Heart left ventricle (tissue), 16 donors: ENCODE results near the gene MAFG. TPM values are rescaled to one million over a fixed set of nuclear protein-coding genes. Genes with fewer than 3 reads are reported as not detected.

Experiments
- ATAC-seq, 4 donors: fragments of 200-7000 bp; cut with Tn5 transposase; one replicate each; pipeline ENCODE4 v1.9.1; 2020 to 2022; ENCODE audit warnings: moderate library complexity in 4 of 4, mild to moderate bottlenecking in 3 of 4, moderate number of reproducible peaks in 1 of 4
- DNase-seq, 5 donors: peaks; one replicate each; pipeline ENCODE4 v3.0.0-alpha.2; 2020
- H3K27ac ChIP-seq, 12 donors: fragments of 200-600 bp; sonication (generic) in 4 of 12; one replicate each; pipeline versions ENCODE4 v1.5.0 to v1.8.0; 2016 to 2022; ENCODE audit warnings: mild to moderate bottlenecking in 2 of 12
- H3K27me3 ChIP-seq, 9 donors: fragments of 200-600 bp; sonication (generic) in 2 of 9; one replicate each; pipeline versions ENCODE4 v1.5.1 to v1.8.0; 2016 to 2022; ENCODE audit warnings: mild to moderate bottlenecking in 3 of 9
- H3K36me3 ChIP-seq, 9 donors: fragments of 200-600 bp; sonication (generic) in 2 of 9; one replicate each; pipeline versions ENCODE4 v1.5.0 to v1.8.0; 2018 to 2022; ENCODE audit warnings: mild to moderate bottlenecking in 2 of 9
- H3K4me1 ChIP-seq, 12 donors: fragments of 200-600 bp; sonication (generic) in 4 of 12; one replicate each; pipeline versions ENCODE4 v1.5.0 to v1.8.0; 2016 to 2022; ENCODE audit warnings: mild to moderate bottlenecking in 3 of 12
- H3K4me3 ChIP-seq, 12 donors: fragments of 200-600 bp; sonication (generic) in 4 of 12; one replicate each; pipeline versions ENCODE4 v1.5.0 to v1.8.0; 2017 to 2022; ENCODE audit warnings: mild to moderate bottlenecking in 9 of 12, moderate library complexity in 4 of 12
- H3K9me3 ChIP-seq, 12 donors: fragments of 200-600 bp; sonication (generic) in 4 of 12; one replicate each; pipeline versions ENCODE4 v1.5.0 to v1.8.0; 2016 to 2022; ENCODE audit warnings: mild to moderate bottlenecking in 1 of 12
- CTCF ChIP-seq, 12 donors: fragments of 200-600 bp; sonication (generic) in 4 of 12; IDR thresholded peaks; one replicate each; pipeline versions ENCODE4 v1.5.0 to v1.8.0; 2018 to 2022; ENCODE audit warnings: antibody characterized with exemption in 12 of 12, mild to moderate bottlenecking in 5 of 12
- POLR2A ChIP-seq, 2 donors: fragments of 450-650 bp; IDR thresholded peaks; one replicate each; pipeline ENCODE4 v1.6.1; 2017; ENCODE audit warnings: antibody characterized with exemption in 2 of 2, mild to moderate bottlenecking in 2 of 2, moderate library complexity in 2 of 2
- WGBS, 4 donors: extraction: QIAGEN DNeasy Blood & Tissue Kit in 2 of 4; methylation state at CpG; one replicate each; pipeline versions ENCODE4 v1.1.5 to v1.1.7; 2013 to 2018; 5-methylcytosine and 5-hydroxymethylcytosine counted together
- intact Hi-C, 10 donors: fragments of 100-400 bp; cut with DNase I; formaldehyde crosslinking; loops; one replicate each; pipeline versions ENCODE4 v1.11.1 to v1.14.2; 2022
- polyA plus RNA-seq, 2 donors: library from polyadenylated mRNA; stranded (reverse); fragments of 200-250 nt; gene quantifications; one replicate each; pipeline ENCODE4 v1.2.3, GENCODE V29; 2013
- total RNA-seq, 9 donors: library from RNA; depleted of rRNA in 2 of 9; stranded (reverse); fragments of >200 nt in 2 of 9; fragmentation: NEBNext Ultra II Directional in 3 of 9; extraction: Animal tissue kit (Norgen Biotek cat#: 25700) in 3 of 9; gene quantifications; one replicate each; pipeline versions ENCODE4 v1.1.0 to v1.2.4, GENCODE V29; 2016 to 2023
- donor health status: ischemic (EF 13 %, LVEDD 7.1; RV severe dilation, severe dysfunction).
- donor health status: healthy with polysubstance abuse.
- donor health status: DM: no; HTN: yes; CAD: no.
- donor health status: DM: no; HTN: no; CAD: no.
- donor health status: ischemic (EF 25% LVEDD 6.9; RV normal size, moderate dysfunction).
- donor health status: ischemic (EF 25% LVEDD 5.7; RV mildly dilated, moderate dysfunction).
- donor health status: healthy.
- donor health status: DM: yes; HTN: yes; CAD: no.
- donor health status: ischemic (EF 35%, LVEDD 5.7; RV mildly dilated, moderate dysfunction).
- donor health status: nonischemic (EF 11% LVEDD 7.7; RV severe dilation, severe dysfunction).
- donor health status: DM: yes; HTN: yes; CAD: no.
- donor health status: PGD.
- donor health status: ischemic (EF 29% LVEDD 5.4; RV normal size, mild dysfunction).
- donor health status: nonischemic (EF 23%, LVEDD 6.1; RV moderate dilation, normal function).

Gene MAFG
- total and polyA plus RNA-seq, 11 donors = 10.2 to 30.5 (median 18.0) TPM

DNA sequence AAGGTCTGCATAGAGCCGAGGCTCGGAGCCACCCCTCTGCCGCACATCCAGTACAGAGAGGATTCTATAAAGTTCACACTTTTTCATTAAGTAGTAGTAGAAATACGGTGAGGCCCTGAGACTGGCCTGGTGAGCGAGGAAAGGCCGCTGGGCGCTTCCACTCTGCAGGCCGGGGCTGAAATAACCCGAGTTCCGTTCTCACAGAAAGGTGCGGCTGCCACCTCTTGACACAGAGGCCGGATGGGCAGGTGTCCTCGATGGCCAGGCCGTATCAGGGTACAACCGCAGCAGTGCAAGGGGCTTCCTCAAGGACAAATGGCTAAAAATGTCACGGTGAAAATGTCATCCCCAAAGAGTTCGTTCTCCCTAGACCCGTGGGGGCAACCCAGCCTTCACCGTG, 15.6 kb downstream of the MAFG start:
- peak overlapping the region in 5 of 12 donors; percentile 6 to 83 (median 62) for H3K27ac ChIP-seq
- peak overlapping the region in 7 of 12 donors; percentile 15 to 98 (median 31) for H3K4me3 ChIP-seq
- DNase-seq (no peak), ATAC-seq (no peak)
- H3K4me1 ChIP-seq = peaks cover 5 to 37% (median 23%) of the 10 kb centered on the region in 12 donors
- H3K9me3 ChIP-seq = no peaks in the 10 kb centered on the region
- no peak for TF ChIP-seq POLR2A (IDR thresholded peaks at IDR 0.05)
- TF ChIP-seq CTCF (IDR thresholded peaks at IDR 0.05) = no peak
- peaks cover 0 to 62% (median 38%) of the 10 kb centered on the region in 9 donors for H3K36me3 ChIP-seq
- intact Hi-C loops = loop anchor here in 1 of 10 donors (1.0 kb wide), 1 partner anchor 21 kb away; the partner anchor contains the start of genes ALYREF and ANAPC11
- WGBS, 4 donors = 87 to 92% (median 89%) methylated on average over 15 to 19 of the region's 19 CpGs
- no peaks in the 10 kb centered on the region for H3K27me3 ChIP-seq

DNA sequence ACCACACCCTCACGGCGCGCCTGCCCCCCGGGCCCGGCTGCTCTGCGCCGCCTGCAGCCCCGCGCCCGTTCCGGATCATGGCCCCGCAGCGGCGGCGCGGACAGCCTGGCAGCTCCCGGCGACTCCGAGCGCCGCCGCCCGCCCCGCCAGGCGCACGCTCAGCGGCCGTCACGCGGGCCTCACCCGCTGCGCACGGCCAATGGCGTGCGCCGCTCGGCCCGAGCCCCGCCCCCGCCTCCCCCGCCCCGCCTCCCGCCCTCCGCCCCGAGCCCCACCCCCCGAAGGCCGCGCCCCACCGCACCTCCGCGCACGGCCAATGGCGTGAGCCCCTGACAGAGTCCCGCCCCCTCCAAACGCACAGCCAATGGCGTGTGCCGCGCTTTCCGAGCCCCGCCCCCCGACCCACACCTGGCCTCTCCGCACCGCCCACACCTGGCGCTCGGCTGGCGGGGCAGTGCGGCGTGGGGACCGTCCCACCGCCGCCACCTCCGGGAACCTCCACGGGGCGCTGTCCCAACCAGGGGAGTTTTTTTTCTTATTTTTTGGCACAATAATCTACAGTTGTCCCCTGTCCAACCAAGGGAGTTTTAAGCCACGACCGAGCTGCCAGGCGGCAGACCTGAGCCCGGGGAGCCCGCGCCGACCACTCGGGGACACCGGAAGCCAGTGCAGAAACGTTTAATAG, 16.1 kb downstream of the MAFG start, which contains the start of gene PCYT2:
Gene PCYT2 (minus strand): TSS at position 123 of the 685 bp plus-strand sequence. CDS start 44 bp downstream, at position 79.
- WGBS, 4 donors = 2 to 8% (median 5%) methylated on average over 29 to 84 of the region's 84 CpGs
- peaks cover 0 to 65% (median 38%) of the 10 kb centered on the region in 9 donors for H3K36me3 ChIP-seq
- ATAC-seq (peak; percentile 91 to 95 (median 94)), DNase-seq (peak; percentile 92 to 96 (median 93))
- H3K27ac ChIP-seq = peak within 1 kb of the TSS in 10 of 12 donors; percentile 17 to 83 (median 50)
- peak within 1 kb of the TSS; percentile 63 to 98 (median 80) for H3K4me3 ChIP-seq
- H3K9me3 ChIP-seq = no peaks in the 10 kb centered on the region
- peaks cover 5 to 32% (median 18%) of the 10 kb centered on the region in 12 donors for H3K4me1 ChIP-seq
- TF ChIP-seq POLR2A (IDR thresholded peaks at IDR 0.05) (no peak), CTCF (IDR thresholded peaks at IDR 0.05) (peak in 1 of 12 donors; percentile 23)
- no peaks in the 10 kb centered on the region for H3K27me3 ChIP-seq
- intact Hi-C loops = loop anchor here in 1 of 10 donors (1.0 kb wide), 1 partner anchor 20 kb away; the partner anchor contains the start of genes ALYREF and ANAPC11

DNA sequence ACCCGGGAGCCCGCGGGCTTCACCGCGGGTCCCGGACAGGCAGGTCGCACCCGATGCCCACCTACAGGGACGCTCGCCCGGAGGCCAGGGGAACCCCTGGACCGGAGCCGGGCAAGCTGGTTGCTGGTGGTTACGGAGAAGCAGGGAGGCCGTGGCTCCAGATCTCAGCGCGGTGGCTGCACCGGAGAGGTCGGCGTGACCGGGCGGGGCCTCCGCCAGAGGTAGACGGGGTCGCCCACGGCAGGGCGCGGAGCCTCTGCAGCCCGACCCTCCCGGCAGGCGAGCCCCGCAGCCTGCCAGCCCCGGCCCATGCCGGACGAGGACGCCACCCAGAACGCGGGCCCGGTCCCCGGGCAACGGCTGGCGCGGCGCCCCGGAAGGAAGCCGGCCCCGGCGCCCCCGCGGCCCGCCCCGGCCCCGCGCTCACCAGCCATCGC, 16.7 kb downstream of the MAFG start:
- Histone ChIP-seq H3K27me3 (no peaks in the 10 kb centered on the region), H3K36me3 (peaks cover 0 to 67% (median 38%) of the 10 kb centered on the region in 9 donors), H3K27ac (peak overlapping the region in 10 of 12 donors; percentile 17 to 81 (median 50)), H3K4me1 (peaks cover 5 to 29% (median 15%) of the 10 kb centered on the region in 12 donors), H3K9me3 (no peaks in the 10 kb centered on the region), H3K4me3 (peak overlapping the region; percentile 63 to 98 (median 80))
- no peak for DNase-seq
- no peak for ATAC-seq
- intact Hi-C loops = loop anchor here in 1 of 10 donors (1.0 kb wide), 1 partner anchor 20 kb away; the partner anchor contains the start of genes ALYREF and ANAPC11
- TF ChIP-seq CTCF (IDR thresholded peaks at IDR 0.05) (no peak), POLR2A (IDR thresholded peaks at IDR 0.05) (no peak)
- WGBS, 4 donors = 0 to 1% (median 1%) methylated on average over 22 to 55 of the region's 55 CpGs; no CpG with 5 or more reads in 1 of the 4 donors
